Measurements from ENCODE around the gene CAMK2D. TPM values are rescaled to one million over a fixed set of nuclear protein-coding genes. Genes with fewer than 3 reads are reported as not detected.

The CAMK2D gene
- total and polyA plus RNA-seq, 2 experiments from 2014 or later = 4.9 to 14.6 TPM

- Histone ChIP-seq H3K27ac (ENCODE audit: low read depth) (no peak overlapping the region), H2AFZ (no peak overlapping the region), H3K4me3 (no peak overlapping the region), H3K36me3 (ENCODE audit: insufficient read depth) (no peaks in the 10 kb centered on the region), H4K20me1 (replicated peaks; ENCODE audit: insufficient read depth) (no peaks in the 10 kb centered on the region), H3K27me3 (ENCODE audit: insufficient read depth) (no peaks in the 10 kb centered on the region), H3K4me1 (ENCODE audit: insufficient read depth) (no peaks in the 10 kb centered on the region), H3K4me2 (no peak overlapping the region), H3F3A (replicated peaks; ENCODE audit: low read depth) (no peaks in the 10 kb centered on the region), H3K79me2 (replicated peaks; ENCODE audit: insufficient read depth) (no peaks in the 10 kb centered on the region), H3K9me2 (ENCODE audit: insufficient read depth) (no peaks in the 10 kb centered on the region; the same call in 1 of the 2 replicates)
- Mint-ChIP-seq H3K36me3 (ENCODE audit: low read depth) (no peaks in the 10 kb centered on the region), H3K4me1 (peaks cover 11% of the 10 kb centered on the region; the same call in 2 of the 3 replicates), H3K4me3 (no peak overlapping the region), H3K9me3 (no peaks in the 10 kb centered on the region), H3K27ac (no peak overlapping the region), H3K27me3 (ENCODE audit: insufficient read depth, low read depth, poor library complexity) (no peaks in the 10 kb centered on the region)
- no peak for DNase-seq (ENCODE audit: low spot score)
- TF ChIP-seq NANOG (IDR thresholded peaks at IDR 0.05; ENCODE audit: borderline replicate concordance) (no peak), STAT1 (IDR thresholded peaks at IDR 0.05; ENCODE audit: unreplicated experiment) (no peak), CREB1 (CRISPR knock-in tag; IDR thresholded peaks at IDR 0.05; ENCODE audit: low read depth) (no peak), EZH2 (IDR thresholded peaks at IDR 0.05; ENCODE audit: low read depth, unreplicated experiment) (no peak), EZH2phosphoT487 (IDR thresholded peaks at IDR 0.05; ENCODE audit: unreplicated experiment) (no peak), ETS1 (IDR thresholded peaks at IDR 0.05) (no peak), JUNB (IDR thresholded peaks at IDR 0.05; ENCODE audit: unreplicated experiment) (no peak), POLR2AphosphoS5 (IDR thresholded peaks at IDR 0.05; ENCODE audit: low read depth) (no peak), ZNF331 (CRISPR knock-in tag; IDR thresholded peaks at IDR 0.05; ENCODE audit: low read depth) (no peak), ZNF114 (CRISPR knock-in tag; IDR thresholded peaks at IDR 0.05) (no peak)
- TF ChIP-seq, protein P1, sequence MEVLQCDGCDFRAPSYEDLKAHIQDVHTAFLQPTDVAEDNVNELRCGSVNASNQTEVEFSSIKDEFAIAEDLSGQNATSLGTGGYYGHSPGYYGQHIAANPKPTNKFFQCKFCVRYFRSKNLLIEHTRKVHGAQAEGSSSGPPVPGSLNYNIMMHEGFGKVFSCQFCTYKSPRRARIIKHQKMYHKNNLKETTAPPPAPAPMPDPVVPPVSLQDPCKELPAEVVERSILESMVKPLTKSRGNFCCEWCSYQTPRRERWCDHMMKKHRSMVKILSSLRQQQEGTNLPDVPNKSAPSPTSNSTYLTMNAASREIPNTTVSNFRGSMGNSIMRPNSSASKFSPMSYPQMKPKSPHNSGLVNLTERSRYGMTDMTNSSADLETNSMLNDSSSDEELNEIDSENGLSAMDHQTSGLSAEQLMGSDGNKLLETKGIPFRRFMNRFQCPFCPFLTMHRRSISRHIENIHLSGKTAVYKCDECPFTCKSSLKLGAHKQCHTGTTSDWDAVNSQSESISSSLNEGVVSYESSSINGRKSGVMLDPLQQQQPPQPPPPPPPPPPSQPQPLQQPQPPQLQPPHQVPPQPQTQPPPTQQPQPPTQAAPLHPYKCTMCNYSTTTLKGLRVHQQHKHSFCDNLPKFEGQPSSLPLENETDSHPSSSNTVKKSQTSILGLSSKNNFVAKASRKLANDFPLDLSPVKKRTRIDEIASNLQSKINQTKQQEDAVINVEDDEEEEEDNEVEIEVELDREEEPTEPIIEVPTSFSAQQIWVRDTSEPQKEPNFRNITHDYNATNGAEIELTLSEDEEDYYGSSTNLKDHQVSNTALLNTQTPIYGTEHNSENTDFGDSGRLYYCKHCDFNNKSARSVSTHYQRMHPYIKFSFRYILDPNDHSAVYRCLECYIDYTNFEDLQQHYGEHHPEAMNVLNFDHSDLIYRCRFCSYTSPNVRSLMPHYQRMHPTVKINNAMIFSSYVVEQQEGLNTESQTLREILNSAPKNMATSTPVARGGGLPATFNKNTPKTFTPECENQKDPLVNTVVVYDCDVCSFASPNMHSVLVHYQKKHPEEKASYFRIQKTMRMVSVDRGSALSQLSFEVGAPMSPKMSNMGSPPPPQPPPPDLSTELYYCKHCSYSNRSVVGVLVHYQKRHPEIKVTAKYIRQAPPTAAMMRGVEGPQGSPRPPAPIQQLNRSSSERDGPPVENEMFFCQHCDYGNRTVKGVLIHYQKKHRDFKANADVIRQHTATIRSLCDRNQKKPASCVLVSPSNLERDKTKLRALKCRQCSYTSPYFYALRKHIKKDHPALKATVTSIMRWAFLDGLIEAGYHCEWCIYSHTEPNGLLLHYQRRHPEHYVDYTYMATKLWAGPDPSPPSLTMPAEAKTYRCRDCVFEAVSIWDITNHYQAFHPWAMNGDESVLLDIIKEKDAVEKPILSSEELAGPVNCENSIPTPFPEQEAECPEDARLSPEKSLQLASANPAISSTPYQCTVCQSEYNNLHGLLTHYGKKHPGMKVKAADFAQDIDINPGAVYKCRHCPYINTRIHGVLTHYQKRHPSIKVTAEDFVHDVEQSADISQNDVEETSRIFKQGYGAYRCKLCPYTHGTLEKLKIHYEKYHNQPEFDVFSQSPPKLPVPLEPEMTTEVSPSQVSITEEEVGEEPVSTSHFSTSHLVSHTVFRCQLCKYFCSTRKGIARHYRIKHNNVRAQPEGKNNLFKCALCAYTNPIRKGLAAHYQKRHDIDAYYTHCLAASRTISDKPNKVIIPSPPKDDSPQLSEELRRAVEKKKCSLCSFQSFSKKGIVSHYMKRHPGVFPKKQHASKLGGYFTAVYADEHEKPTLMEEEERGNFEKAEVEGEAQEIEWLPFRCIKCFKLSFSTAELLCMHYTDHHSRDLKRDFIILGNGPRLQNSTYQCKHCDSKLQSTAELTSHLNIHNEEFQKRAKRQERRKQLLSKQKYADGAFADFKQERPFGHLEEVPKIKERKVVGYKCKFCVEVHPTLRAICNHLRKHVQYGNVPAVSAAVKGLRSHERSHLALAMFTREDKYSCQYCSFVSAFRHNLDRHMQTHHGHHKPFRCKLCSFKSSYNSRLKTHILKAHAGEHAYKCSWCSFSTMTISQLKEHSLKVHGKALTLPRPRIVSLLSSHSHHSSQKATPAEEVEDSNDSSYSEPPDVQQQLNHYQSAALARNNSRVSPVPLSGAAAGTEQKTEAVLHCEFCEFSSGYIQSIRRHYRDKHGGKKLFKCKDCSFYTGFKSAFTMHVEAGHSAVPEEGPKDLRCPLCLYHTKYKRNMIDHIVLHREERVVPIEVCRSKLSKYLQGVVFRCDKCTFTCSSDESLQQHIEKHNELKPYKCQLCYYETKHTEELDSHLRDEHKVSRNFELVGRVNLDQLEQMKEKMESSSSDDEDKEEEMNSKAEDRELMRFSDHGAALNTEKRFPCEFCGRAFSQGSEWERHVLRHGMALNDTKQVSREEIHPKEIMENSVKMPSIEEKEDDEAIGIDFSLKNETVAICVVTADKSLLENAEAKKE (CRISPR knock-in tag; IDR thresholded peaks at IDR 0.05) = no peak
- TF ChIP-seq, protein P2, sequence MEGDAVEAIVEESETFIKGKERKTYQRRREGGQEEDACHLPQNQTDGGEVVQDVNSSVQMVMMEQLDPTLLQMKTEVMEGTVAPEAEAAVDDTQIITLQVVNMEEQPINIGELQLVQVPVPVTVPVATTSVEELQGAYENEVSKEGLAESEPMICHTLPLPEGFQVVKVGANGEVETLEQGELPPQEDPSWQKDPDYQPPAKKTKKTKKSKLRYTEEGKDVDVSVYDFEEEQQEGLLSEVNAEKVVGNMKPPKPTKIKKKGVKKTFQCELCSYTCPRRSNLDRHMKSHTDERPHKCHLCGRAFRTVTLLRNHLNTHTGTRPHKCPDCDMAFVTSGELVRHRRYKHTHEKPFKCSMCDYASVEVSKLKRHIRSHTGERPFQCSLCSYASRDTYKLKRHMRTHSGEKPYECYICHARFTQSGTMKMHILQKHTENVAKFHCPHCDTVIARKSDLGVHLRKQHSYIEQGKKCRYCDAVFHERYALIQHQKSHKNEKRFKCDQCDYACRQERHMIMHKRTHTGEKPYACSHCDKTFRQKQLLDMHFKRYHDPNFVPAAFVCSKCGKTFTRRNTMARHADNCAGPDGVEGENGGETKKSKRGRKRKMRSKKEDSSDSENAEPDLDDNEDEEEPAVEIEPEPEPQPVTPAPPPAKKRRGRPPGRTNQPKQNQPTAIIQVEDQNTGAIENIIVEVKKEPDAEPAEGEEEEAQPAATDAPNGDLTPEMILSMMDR (conservative IDR thresholded peaks at IDR 0.05; ENCODE audit: low read depth in 2 of 2) = no peak
- TF ChIP-seq, protein P3, sequence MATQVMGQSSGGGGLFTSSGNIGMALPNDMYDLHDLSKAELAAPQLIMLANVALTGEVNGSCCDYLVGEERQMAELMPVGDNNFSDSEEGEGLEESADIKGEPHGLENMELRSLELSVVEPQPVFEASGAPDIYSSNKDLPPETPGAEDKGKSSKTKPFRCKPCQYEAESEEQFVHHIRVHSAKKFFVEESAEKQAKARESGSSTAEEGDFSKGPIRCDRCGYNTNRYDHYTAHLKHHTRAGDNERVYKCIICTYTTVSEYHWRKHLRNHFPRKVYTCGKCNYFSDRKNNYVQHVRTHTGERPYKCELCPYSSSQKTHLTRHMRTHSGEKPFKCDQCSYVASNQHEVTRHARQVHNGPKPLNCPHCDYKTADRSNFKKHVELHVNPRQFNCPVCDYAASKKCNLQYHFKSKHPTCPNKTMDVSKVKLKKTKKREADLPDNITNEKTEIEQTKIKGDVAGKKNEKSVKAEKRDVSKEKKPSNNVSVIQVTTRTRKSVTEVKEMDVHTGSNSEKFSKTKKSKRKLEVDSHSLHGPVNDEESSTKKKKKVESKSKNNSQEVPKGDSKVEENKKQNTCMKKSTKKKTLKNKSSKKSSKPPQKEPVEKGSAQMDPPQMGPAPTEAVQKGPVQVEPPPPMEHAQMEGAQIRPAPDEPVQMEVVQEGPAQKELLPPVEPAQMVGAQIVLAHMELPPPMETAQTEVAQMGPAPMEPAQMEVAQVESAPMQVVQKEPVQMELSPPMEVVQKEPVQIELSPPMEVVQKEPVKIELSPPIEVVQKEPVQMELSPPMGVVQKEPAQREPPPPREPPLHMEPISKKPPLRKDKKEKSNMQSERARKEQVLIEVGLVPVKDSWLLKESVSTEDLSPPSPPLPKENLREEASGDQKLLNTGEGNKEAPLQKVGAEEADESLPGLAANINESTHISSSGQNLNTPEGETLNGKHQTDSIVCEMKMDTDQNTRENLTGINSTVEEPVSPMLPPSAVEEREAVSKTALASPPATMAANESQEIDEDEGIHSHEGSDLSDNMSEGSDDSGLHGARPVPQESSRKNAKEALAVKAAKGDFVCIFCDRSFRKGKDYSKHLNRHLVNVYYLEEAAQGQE (IDR thresholded peaks at IDR 0.05; ENCODE audit: unreplicated experiment) = no peak
- no peak for ATAC-seq
These were observed 322.9 kb downstream of the CAMK2D start for GRCh38 chr4:113438596-113438995.
